HUES64 (cell line): ENCODE data around the gene ADAP1.

Experiments
- H3K27ac ChIP-seq: 2 replicates; pipeline ENCODE4 v1.7.0; 2013; ENCODE audit warnings: low read depth, low read length, inconsistent platforms
- H3K27me3 ChIP-seq: 2 replicates; pipeline ENCODE4 v1.6.1; 2013; ENCODE audit warnings: mild to moderate bottlenecking, low read length; ENCODE audit not compliant: insufficient read depth
- H3K36me3 ChIP-seq: 2 replicates; pipeline ENCODE4 v1.6.1; 2013; ENCODE audit warnings: mild to moderate bottlenecking, low read length; ENCODE audit not compliant: insufficient read depth
- H3K4me1 ChIP-seq: 2 replicates; pipeline ENCODE4 v1.6.1; 2013; ENCODE audit warnings: mild to moderate bottlenecking, low read length, moderate library complexity; ENCODE audit not compliant: insufficient read depth
- H3K4me3 ChIP-seq: 2 replicates; pipeline ENCODE4 v1.5.1; 2013; ENCODE audit warnings: mild to moderate bottlenecking, low read length, moderate library complexity
- H3K9ac ChIP-seq: 2 replicates; pipeline ENCODE4 v1.6.1; 2013; ENCODE audit warnings: mild to moderate bottlenecking, low read depth, low read length
- H3K9me3 ChIP-seq: 2 replicates; pipeline ENCODE4 v1.6.1; 2013; ENCODE audit warnings: low read depth, low read length; ENCODE audit not compliant: insufficient read depth
- WGBS: fragments of 150-250, 120-280 bp; methylation state at CpG from one replicate; pipeline ENCODE4 v1.1.7; 2013; ENCODE audit warnings: missing lambda C conversion rate; 5-methylcytosine and 5-hydroxymethylcytosine counted together

ADAP1 gene

GRCh38 chr7:995571-995970 is 41.1 kb upstream of the ADAP1 start:
- no peak overlapping the region for H3K4me3 ChIP-seq
- H3K27ac ChIP-seq = no peak overlapping the region
- no peaks in the 10 kb centered on the region for H3K9me3 ChIP-seq
- 92% methylated on average over 14 of the region's 14 CpGs for WGBS
- H3K9ac ChIP-seq = no peak overlapping the region
- H3K27me3 ChIP-seq = no peaks in the 10 kb centered on the region
- no peaks in the 10 kb centered on the region for H3K4me1 ChIP-seq
- H3K36me3 ChIP-seq = peaks cover 2% of the 10 kb centered on the region; the same call in 1 of the 2 replicates

GRCh38 chr7:994592-995308 is 40.3 kb upstream of the ADAP1 start:
- no peaks in the 10 kb centered on the region for H3K9me3 ChIP-seq
- peaks cover under 1% of the 10 kb centered on the region; the same call in 1 of the 2 replicates for H3K36me3 ChIP-seq
- WGBS = 85% methylated on average over 28 of the region's 28 CpGs
- H3K9ac ChIP-seq = no peak overlapping the region
- H3K27ac ChIP-seq = no peak overlapping the region
- no peak overlapping the region for H3K4me3 ChIP-seq
- no peaks in the 10 kb centered on the region for H3K4me1 ChIP-seq
- H3K27me3 ChIP-seq = no peaks in the 10 kb centered on the region

- Histone ChIP-seq H3K27ac (no peak overlapping the region), H3K36me3 (no peaks in the 10 kb centered on the region), H3K27me3 (no peaks in the 10 kb centered on the region), H3K9ac (no peak overlapping the region), H3K9me3 (no peaks in the 10 kb centered on the region), H3K4me3 (no peak overlapping the region), H3K4me1 (no peaks in the 10 kb centered on the region)
- 28% methylated on average over 34 of the region's 34 CpGs for WGBS
Measured at GRCh38 chr7:992709-993607, 38.5 kb upstream of the ADAP1 start.

- H3K27ac ChIP-seq = no peak overlapping the region
- H3K36me3 ChIP-seq = no peaks in the 10 kb centered on the region
- no peak overlapping the region for H3K9ac ChIP-seq
- H3K4me3 ChIP-seq = no peak overlapping the region
- 93% methylated on average over 32 of the region's 34 CpGs for WGBS
- no peaks in the 10 kb centered on the region for H3K4me1 ChIP-seq
- no peaks in the 10 kb centered on the region for H3K27me3 ChIP-seq
- H3K9me3 ChIP-seq = no peaks in the 10 kb centered on the region
Measured at GRCh38 chr7:991729-992656, 37.5 kb upstream of the ADAP1 start.

- WGBS = 92% methylated on average over 34 of the region's 35 CpGs
- Histone ChIP-seq H3K9ac (no peak overlapping the region), H3K4me3 (no peak overlapping the region), H3K9me3 (no peaks in the 10 kb centered on the region), H3K36me3 (no peaks in the 10 kb centered on the region), H3K4me1 (no peaks in the 10 kb centered on the region), H3K27me3 (no peaks in the 10 kb centered on the region), H3K27ac (no peak overlapping the region)
Measured at GRCh38 chr7:990933-991728, 36.7 kb upstream of the ADAP1 start.

GRCh38 chr7:990352-990932 is 36.0 kb upstream of the ADAP1 start:
- no peaks in the 10 kb centered on the region for H3K4me1 ChIP-seq
- H3K9ac ChIP-seq = no peak overlapping the region
- no peak overlapping the region for H3K27ac ChIP-seq
- H3K27me3 ChIP-seq = no peaks in the 10 kb centered on the region
- H3K9me3 ChIP-seq = no peaks in the 10 kb centered on the region
- H3K4me3 ChIP-seq = no peak overlapping the region
- WGBS = 93% methylated on average over 36 of the region's 36 CpGs
- H3K36me3 ChIP-seq = no peaks in the 10 kb centered on the region

- no peaks in the 10 kb centered on the region for H3K36me3 ChIP-seq
- 79% methylated on average over 15 of the region's 15 CpGs for WGBS
- H3K27ac ChIP-seq = no peak overlapping the region
- H3K9me3 ChIP-seq = no peaks in the 10 kb centered on the region
- no peak overlapping the region for H3K4me3 ChIP-seq
- H3K27me3 ChIP-seq = no peaks in the 10 kb centered on the region
- H3K9ac ChIP-seq = no peak overlapping the region
- H3K4me1 ChIP-seq = no peaks in the 10 kb centered on the region
Measured at GRCh38 chr7:988963-989529, 34.6 kb upstream of the ADAP1 start.

- Histone ChIP-seq H3K36me3 (no peaks in the 10 kb centered on the region), H3K27me3 (no peaks in the 10 kb centered on the region), H3K27ac (no peak overlapping the region), H3K9ac (no peak overlapping the region), H3K4me1 (no peaks in the 10 kb centered on the region), H3K9me3 (no peaks in the 10 kb centered on the region), H3K4me3 (no peak overlapping the region)
- WGBS = 38% methylated on average over 24 of the region's 24 CpGs
Measured at GRCh38 chr7:988426-988911, 34.0 kb upstream of the ADAP1 start.

GRCh38 chr7:987909-988308 is 33.4 kb upstream of the ADAP1 start:
- Histone ChIP-seq H3K27ac (no peak overlapping the region), H3K36me3 (no peaks in the 10 kb centered on the region), H3K9me3 (no peaks in the 10 kb centered on the region), H3K9ac (no peak overlapping the region), H3K4me1 (no peaks in the 10 kb centered on the region), H3K4me3 (no peak overlapping the region), H3K27me3 (no peaks in the 10 kb centered on the region)
- 80% methylated on average over 6 of the region's 6 CpGs for WGBS
